ENCODE results near the gene UBE2E1. TPM values are rescaled to one million over a fixed set of nuclear protein-coding genes. Genes with fewer than 3 reads are reported as not detected.

The UBE2E1 gene
- total and polyA plus RNA-seq, 2 of the 4 experiments (the other 2 are of a cell fraction): 54.1 to 91.6 TPM

Other genes with a start within 250 kb of the UBE2E1 start
- gene NKIRAS1, start 111.0 kb downstream of the UBE2E1 start, total RNA-seq (2012; rRNA removed): 6.8 and 16.1 TPM in 2 replicates
- gene NKIRAS1, start 111.0 kb downstream of the UBE2E1 start, polyA plus RNA-seq (2012; rRNA removed): 5.6 and 6.1 TPM in 2 replicates
- 1,419 and 2,730 TPM in 2 replicates for gene RPL15, start 111.2 kb downstream of the UBE2E1 start, total RNA-seq (2012; rRNA removed)
- gene RPL15, start 111.2 kb downstream of the UBE2E1 start, polyA plus RNA-seq (2012; rRNA removed): 4,701 and 5,087 TPM in 2 replicates
- gene NR1D2, start 139.3 kb downstream of the UBE2E1 start, total RNA-seq (2012; rRNA removed): 41.0 and 46.1 TPM in 2 replicates
- 7.5 and 8.1 TPM in 2 replicates for gene NR1D2, start 139.3 kb downstream of the UBE2E1 start, polyA plus RNA-seq (2012; rRNA removed)